Measurements from ENCODE around the gene CYYR1.

CYYR1 gene

DNA sequence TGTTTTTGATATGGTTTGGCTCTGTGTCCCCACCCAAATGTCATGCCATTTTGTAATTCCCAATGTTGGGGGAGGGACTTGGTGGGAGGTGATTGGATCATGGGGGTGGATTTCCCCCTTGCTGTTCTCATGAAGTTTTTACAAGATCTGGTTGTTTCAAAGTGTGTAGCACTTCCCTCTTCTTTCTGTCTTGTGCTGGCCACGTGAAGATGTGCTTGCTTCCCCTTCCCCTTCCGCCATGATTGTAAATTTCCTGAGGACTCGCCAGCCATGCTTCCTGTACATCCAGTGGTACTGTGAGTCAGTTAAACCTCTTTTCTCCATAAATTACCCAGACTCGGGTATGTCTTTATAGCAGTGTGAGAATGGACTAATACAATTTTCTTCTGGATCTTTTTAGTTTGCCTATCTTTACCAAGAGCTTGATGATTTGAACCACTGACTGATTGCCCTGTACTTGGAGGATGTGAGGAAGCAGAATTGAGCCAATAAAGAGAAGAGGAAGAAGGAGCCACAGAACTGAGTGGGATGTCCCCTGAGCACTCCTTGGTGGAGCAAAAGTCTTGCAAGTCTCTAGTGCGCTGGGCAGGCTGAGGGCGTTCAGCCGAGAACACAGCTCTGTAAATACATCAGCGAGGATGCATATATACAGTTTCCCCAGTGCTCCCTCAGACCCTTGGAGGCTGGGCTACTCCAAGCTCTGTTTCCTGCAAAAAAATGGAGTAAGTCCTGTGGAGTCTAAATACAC lies 102.6 kb downstream of the CYYR1 start:
- no peaks in the 10 kb centered on the region for H3K36me3 ChIP-seq (ENCODE audit: control insufficient read depth in 2 of 2, insufficient read depth in 1 of 2, low read length in 2 of 2)
- H3K9me3 ChIP-seq (ENCODE audit: control insufficient read depth, insufficient read depth, low read depth, low read length), result no peaks in the 10 kb centered on the region; the same call in 1 of the 2 replicates
- CTCF ChIA-PET, result interaction anchor here (0.7 kb wide), 1 partner anchor 21 kb away, joined by 6 read pairs; no protein-coding TSS in a partner anchor
- no peaks in the 10 kb centered on the region for H3K4me1 ChIP-seq (ENCODE audit: control insufficient read depth, insufficient read depth, low read length)
- POLR2A ChIA-PET, result no interaction called here
- no peak overlapping the region for H3K27ac ChIP-seq (ENCODE audit: extremely low read depth, low read depth, low read length)
- TF ChIP-seq, protein P1, sequence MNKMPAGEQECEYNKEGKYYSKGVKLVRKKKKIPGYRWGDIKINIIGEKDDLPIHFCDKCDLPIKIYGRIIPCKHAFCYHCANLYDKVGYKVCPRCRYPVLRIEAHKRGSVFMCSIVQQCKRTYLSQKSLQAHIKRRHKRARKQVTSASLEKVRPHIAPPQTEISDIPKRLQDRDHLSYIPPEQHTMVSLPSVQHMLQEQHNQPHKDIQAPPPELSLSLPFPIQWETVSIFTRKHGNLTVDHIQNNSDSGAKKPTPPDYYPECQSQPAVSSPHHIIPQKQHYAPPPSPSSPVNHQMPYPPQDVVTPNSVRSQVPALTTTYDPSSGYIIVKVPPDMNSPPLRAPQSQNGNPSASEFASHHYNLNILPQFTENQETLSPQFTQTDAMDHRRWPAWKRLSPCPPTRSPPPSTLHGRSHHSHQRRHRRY (tag by site-specific recombination; IDR thresholded peaks at IDR 0.05), result no peak
- TF ChIP-seq EGR2 (tag by site-specific recombination; IDR thresholded peaks at IDR 0.05; ENCODE audit: low read depth), result no peak
- TF ChIP-seq, protein P2, sequence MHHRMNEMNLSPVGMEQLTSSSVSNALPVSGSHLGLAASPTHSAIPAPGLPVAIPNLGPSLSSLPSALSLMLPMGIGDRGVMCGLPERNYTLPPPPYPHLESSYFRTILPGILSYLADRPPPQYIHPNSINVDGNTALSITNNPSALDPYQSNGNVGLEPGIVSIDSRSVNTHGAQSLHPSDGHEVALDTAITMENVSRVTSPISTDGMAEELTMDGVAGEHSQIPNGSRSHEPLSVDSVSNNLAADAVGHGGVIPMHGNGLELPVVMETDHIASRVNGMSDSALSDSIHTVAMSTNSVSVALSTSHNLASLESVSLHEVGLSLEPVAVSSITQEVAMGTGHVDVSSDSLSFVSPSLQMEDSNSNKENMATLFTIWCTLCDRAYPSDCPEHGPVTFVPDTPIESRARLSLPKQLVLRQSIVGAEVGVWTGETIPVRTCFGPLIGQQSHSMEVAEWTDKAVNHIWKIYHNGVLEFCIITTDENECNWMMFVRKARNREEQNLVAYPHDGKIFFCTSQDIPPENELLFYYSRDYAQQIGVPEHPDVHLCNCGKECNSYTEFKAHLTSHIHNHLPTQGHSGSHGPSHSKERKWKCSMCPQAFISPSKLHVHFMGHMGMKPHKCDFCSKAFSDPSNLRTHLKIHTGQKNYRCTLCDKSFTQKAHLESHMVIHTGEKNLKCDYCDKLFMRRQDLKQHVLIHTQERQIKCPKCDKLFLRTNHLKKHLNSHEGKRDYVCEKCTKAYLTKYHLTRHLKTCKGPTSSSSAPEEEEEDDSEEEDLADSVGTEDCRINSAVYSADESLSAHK (tag by site-specific recombination; IDR thresholded peaks at IDR 0.05), result no peak
- no peak for TF ChIP-seq ZNF16 (tag by site-specific recombination; IDR thresholded peaks at IDR 0.05; ENCODE audit: low read depth)
- TF ChIP-seq ZNF121 (tag by site-specific recombination; IDR thresholded peaks at IDR 0.05), result no peak
- no peak for TF ChIP-seq ZNF426 (tag by site-specific recombination; IDR thresholded peaks at IDR 0.05)
- TF ChIP-seq, protein P3, sequence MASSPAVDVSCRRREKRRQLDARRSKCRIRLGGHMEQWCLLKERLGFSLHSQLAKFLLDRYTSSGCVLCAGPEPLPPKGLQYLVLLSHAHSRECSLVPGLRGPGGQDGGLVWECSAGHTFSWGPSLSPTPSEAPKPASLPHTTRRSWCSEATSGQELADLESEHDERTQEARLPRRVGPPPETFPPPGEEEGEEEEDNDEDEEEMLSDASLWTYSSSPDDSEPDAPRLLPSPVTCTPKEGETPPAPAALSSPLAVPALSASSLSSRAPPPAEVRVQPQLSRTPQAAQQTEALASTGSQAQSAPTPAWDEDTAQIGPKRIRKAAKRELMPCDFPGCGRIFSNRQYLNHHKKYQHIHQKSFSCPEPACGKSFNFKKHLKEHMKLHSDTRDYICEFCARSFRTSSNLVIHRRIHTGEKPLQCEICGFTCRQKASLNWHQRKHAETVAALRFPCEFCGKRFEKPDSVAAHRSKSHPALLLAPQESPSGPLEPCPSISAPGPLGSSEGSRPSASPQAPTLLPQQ (tag by site-specific recombination; IDR thresholded peaks at IDR 0.05), result no peak
- no peak for TF ChIP-seq ZNF391 (tag by site-specific recombination; IDR thresholded peaks at IDR 0.05; ENCODE audit: borderline replicate concordance, low read depth)
- TF ChIP-seq, protein P4, sequence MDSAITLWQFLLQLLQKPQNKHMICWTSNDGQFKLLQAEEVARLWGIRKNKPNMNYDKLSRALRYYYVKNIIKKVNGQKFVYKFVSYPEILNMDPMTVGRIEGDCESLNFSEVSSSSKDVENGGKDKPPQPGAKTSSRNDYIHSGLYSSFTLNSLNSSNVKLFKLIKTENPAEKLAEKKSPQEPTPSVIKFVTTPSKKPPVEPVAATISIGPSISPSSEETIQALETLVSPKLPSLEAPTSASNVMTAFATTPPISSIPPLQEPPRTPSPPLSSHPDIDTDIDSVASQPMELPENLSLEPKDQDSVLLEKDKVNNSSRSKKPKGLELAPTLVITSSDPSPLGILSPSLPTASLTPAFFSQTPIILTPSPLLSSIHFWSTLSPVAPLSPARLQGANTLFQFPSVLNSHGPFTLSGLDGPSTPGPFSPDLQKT (IDR thresholded peaks at IDR 0.05; ENCODE audit: borderline replicate concordance, low read depth, low read length), result no peak
- TF ChIP-seq, protein P5, sequence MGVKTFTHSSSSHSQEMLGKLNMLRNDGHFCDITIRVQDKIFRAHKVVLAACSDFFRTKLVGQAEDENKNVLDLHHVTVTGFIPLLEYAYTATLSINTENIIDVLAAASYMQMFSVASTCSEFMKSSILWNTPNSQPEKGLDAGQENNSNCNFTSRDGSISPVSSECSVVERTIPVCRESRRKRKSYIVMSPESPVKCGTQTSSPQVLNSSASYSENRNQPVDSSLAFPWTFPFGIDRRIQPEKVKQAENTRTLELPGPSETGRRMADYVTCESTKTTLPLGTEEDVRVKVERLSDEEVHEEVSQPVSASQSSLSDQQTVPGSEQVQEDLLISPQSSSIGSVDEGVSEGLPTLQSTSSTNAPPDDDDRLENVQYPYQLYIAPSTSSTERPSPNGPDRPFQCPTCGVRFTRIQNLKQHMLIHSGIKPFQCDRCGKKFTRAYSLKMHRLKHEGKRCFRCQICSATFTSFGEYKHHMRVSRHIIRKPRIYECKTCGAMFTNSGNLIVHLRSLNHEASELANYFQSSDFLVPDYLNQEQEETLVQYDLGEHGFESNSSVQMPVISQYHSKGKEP (tag by site-specific recombination; IDR thresholded peaks at IDR 0.05), result no peak
- TF ChIP-seq ZEB2 (tag by site-specific recombination; IDR thresholded peaks at IDR 0.05), result no peak
- TF ChIP-seq, protein P6, sequence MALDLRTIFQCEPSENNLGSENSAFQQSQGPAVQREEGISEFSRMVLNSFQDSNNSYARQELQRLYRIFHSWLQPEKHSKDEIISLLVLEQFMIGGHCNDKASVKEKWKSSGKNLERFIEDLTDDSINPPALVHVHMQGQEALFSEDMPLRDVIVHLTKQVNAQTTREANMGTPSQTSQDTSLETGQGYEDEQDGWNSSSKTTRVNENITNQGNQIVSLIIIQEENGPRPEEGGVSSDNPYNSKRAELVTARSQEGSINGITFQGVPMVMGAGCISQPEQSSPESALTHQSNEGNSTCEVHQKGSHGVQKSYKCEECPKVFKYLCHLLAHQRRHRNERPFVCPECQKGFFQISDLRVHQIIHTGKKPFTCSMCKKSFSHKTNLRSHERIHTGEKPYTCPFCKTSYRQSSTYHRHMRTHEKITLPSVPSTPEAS (tag by site-specific recombination; IDR thresholded peaks at IDR 0.05), result no peak
- TF ChIP-seq ZNF274 (IDR thresholded peaks at IDR 0.05; ENCODE audit: low read length), result no peak
- no peak for TF ChIP-seq ZNF274 (tag by site-specific recombination; IDR thresholded peaks at IDR 0.05; ENCODE audit: borderline replicate concordance)
- TF ChIP-seq, protein P7, sequence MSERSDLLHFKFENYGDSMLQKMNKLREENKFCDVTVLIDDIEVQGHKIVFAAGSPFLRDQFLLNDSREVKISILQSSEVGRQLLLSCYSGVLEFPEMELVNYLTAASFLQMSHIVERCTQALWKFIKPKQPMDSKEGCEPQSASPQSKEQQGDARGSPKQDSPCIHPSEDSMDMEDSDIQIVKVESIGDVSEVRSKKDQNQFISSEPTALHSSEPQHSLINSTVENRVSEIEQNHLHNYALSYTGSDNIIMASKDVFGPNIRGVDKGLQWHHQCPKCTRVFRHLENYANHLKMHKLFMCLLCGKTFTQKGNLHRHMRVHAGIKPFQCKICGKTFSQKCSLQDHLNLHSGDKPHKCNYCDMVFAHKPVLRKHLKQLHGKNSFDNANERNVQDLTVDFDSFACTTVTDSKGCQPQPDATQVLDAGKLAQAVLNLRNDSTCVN (tag by site-specific recombination; optimal IDR thresholded peaks at IDR 0.05), result no peak
- TF ChIP-seq, protein P8, sequence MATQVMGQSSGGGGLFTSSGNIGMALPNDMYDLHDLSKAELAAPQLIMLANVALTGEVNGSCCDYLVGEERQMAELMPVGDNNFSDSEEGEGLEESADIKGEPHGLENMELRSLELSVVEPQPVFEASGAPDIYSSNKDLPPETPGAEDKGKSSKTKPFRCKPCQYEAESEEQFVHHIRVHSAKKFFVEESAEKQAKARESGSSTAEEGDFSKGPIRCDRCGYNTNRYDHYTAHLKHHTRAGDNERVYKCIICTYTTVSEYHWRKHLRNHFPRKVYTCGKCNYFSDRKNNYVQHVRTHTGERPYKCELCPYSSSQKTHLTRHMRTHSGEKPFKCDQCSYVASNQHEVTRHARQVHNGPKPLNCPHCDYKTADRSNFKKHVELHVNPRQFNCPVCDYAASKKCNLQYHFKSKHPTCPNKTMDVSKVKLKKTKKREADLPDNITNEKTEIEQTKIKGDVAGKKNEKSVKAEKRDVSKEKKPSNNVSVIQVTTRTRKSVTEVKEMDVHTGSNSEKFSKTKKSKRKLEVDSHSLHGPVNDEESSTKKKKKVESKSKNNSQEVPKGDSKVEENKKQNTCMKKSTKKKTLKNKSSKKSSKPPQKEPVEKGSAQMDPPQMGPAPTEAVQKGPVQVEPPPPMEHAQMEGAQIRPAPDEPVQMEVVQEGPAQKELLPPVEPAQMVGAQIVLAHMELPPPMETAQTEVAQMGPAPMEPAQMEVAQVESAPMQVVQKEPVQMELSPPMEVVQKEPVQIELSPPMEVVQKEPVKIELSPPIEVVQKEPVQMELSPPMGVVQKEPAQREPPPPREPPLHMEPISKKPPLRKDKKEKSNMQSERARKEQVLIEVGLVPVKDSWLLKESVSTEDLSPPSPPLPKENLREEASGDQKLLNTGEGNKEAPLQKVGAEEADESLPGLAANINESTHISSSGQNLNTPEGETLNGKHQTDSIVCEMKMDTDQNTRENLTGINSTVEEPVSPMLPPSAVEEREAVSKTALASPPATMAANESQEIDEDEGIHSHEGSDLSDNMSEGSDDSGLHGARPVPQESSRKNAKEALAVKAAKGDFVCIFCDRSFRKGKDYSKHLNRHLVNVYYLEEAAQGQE (tag by site-specific recombination; IDR thresholded peaks at IDR 0.05), result no peak
- TF ChIP-seq, protein P9, sequence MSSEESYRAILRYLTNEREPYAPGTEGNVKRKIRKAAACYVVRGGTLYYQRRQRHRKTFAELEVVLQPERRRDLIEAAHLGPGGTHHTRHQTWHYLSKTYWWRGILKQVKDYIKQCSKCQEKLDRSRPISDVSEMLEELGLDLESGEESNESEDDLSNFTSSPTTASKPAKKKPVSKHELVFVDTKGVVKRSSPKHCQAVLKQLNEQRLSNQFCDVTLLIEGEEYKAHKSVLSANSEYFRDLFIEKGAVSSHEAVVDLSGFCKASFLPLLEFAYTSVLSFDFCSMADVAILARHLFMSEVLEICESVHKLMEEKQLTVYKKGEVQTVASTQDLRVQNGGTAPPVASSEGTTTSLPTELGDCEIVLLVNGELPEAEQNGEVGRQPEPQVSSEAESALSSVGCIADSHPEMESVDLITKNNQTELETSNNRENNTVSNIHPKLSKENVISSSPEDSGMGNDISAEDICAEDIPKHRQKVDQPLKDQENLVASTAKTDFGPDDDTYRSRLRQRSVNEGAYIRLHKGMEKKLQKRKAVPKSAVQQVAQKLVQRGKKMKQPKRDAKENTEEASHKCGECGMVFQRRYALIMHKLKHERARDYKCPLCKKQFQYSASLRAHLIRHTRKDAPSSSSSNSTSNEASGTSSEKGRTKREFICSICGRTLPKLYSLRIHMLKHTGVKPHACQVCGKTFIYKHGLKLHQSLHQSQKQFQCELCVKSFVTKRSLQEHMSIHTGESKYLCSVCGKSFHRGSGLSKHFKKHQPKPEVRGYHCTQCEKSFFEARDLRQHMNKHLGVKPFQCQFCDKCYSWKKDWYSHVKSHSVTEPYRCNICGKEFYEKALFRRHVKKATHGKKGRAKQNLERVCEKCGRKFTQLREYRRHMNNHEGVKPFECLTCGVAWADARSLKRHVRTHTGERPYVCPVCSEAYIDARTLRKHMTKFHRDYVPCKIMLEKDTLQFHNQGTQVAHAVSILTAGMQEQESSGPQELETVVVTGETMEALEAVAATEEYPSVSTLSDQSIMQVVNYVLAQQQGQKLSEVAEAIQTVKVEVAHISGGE (tag by site-specific recombination; conservative IDR thresholded peaks at IDR 0.05; ENCODE audit: low read depth), result no peak
- no peak for TF ChIP-seq ZBTB48 (tag by site-specific recombination; IDR thresholded peaks at IDR 0.05)
- no peak overlapping the region for H3K4me3 ChIP-seq (ENCODE audit: low read depth, low read length)
